Measurements from ENCODE around the gene PPP1R13B.

PPP1R13B gene

GRCh38 chr14:103727313-103727980 is 119.9 kb downstream of the PPP1R13B start:
- no peaks in the 10 kb centered on the region for H3K27me3 ChIP-seq (ENCODE audit: control insufficient read depth, insufficient read depth, low read length)
- peaks cover 24% of the 10 kb centered on the region for H3K36me3 ChIP-seq (ENCODE audit: control insufficient read depth, insufficient read depth, low read length)
- no peaks in the 10 kb centered on the region for H3K4me1 ChIP-seq (ENCODE audit: control insufficient read depth, insufficient read depth, low read length)
- no peak overlapping the region for H3K9ac ChIP-seq (ENCODE audit: low read depth, low read length)
- no peaks in the 10 kb centered on the region for H3K9me3 ChIP-seq (ENCODE audit: control insufficient read depth, insufficient read depth, low read length)
- H3K4me3 ChIP-seq (ENCODE audit: low read depth, low read length), result no peak overlapping the region

GRCh38 chr14:103726474-103726873 is 120.9 kb downstream of the PPP1R13B start:
- H3K4me3 ChIP-seq (ENCODE audit: low read depth, low read length), result no peak overlapping the region
- peaks cover 18% of the 10 kb centered on the region for H3K36me3 ChIP-seq (ENCODE audit: control insufficient read depth, insufficient read depth, low read length)
- no peaks in the 10 kb centered on the region for H3K9me3 ChIP-seq (ENCODE audit: control insufficient read depth, insufficient read depth, low read length)

GRCh38 chr14:103725739-103726395 is 121.5 kb downstream of the PPP1R13B start:
- no peaks in the 10 kb centered on the region for H3K9me3 ChIP-seq (ENCODE audit: control insufficient read depth, insufficient read depth, low read length)
- no peak overlapping the region for H3K9ac ChIP-seq (ENCODE audit: low read depth, low read length)
- H3K4me1 ChIP-seq (ENCODE audit: control insufficient read depth, insufficient read depth, low read length), result no peaks in the 10 kb centered on the region
- H3K27me3 ChIP-seq (ENCODE audit: control insufficient read depth, insufficient read depth, low read length), result no peaks in the 10 kb centered on the region
- H3K4me3 ChIP-seq (ENCODE audit: low read depth, low read length), result no peak overlapping the region
- H3K36me3 ChIP-seq (ENCODE audit: control insufficient read depth, insufficient read depth, low read length), result peaks cover 17% of the 10 kb centered on the region

More at GRCh38 chr14:103726474-103726873, 120.9 kb downstream of the PPP1R13B start:
- no peaks in the 10 kb centered on the region for H3K4me1 ChIP-seq (ENCODE audit: control insufficient read depth, insufficient read depth, low read length)
- peak overlapping the region; percentile 24 for H3K9ac ChIP-seq (ENCODE audit: low read depth, low read length)
- no peaks in the 10 kb centered on the region for H3K27me3 ChIP-seq (ENCODE audit: control insufficient read depth, insufficient read depth, low read length)

- Histone ChIP-seq H3K9ac (ENCODE audit: low read depth, low read length) (no peak overlapping the region), H3K27me3 (ENCODE audit: control insufficient read depth, insufficient read depth, low read length) (no peaks in the 10 kb centered on the region), H3K9me3 (ENCODE audit: control insufficient read depth, insufficient read depth, low read length) (no peaks in the 10 kb centered on the region), H3K4me1 (ENCODE audit: control insufficient read depth, insufficient read depth, low read length) (no peaks in the 10 kb centered on the region), H3K36me3 (ENCODE audit: control insufficient read depth, insufficient read depth, low read length) (peaks cover 13% of the 10 kb centered on the region), H3K4me3 (ENCODE audit: low read depth, low read length) (no peak overlapping the region)
Observed at GRCh38 chr14:103725001-103725682, 122.2 kb downstream of the PPP1R13B start.

- no peak overlapping the region for H3K4me3 ChIP-seq (ENCODE audit: low read depth, low read length)
- H3K9me3 ChIP-seq (ENCODE audit: control insufficient read depth, insufficient read depth, low read length), result no peaks in the 10 kb centered on the region
- H3K36me3 ChIP-seq (ENCODE audit: control insufficient read depth, insufficient read depth, low read length), result peaks cover 6% of the 10 kb centered on the region
- no peak overlapping the region for H3K9ac ChIP-seq (ENCODE audit: low read depth, low read length)
- no peaks in the 10 kb centered on the region for H3K4me1 ChIP-seq (ENCODE audit: control insufficient read depth, insufficient read depth, low read length)
- no peaks in the 10 kb centered on the region for H3K27me3 ChIP-seq (ENCODE audit: control insufficient read depth, insufficient read depth, low read length)
Observed at GRCh38 chr14:103724116-103724515, 123.3 kb downstream of the PPP1R13B start.

GRCh38 chr14:103723748-103724081 is 123.7 kb downstream of the PPP1R13B start:
- H3K4me1 ChIP-seq (ENCODE audit: control insufficient read depth, insufficient read depth, low read length), result no peaks in the 10 kb centered on the region
- no peaks in the 10 kb centered on the region for H3K9me3 ChIP-seq (ENCODE audit: control insufficient read depth, insufficient read depth, low read length)
- H3K9ac ChIP-seq (ENCODE audit: low read depth, low read length), result no peak overlapping the region
- H3K27me3 ChIP-seq (ENCODE audit: control insufficient read depth, insufficient read depth, low read length), result no peaks in the 10 kb centered on the region
- peaks cover 3% of the 10 kb centered on the region for H3K36me3 ChIP-seq (ENCODE audit: control insufficient read depth, insufficient read depth, low read length)
- no peak overlapping the region for H3K4me3 ChIP-seq (ENCODE audit: low read depth, low read length)

GRCh38 chr14:103721334-103722120 is 125.8 kb downstream of the PPP1R13B start:
- Histone ChIP-seq H3K9me3 (ENCODE audit: control insufficient read depth, insufficient read depth, low read length) (no peaks in the 10 kb centered on the region), H3K4me1 (ENCODE audit: control insufficient read depth, insufficient read depth, low read length) (no peaks in the 10 kb centered on the region), H3K4me3 (ENCODE audit: low read depth, low read length) (no peak overlapping the region), H3K27me3 (ENCODE audit: control insufficient read depth, insufficient read depth, low read length) (no peaks in the 10 kb centered on the region), H3K9ac (ENCODE audit: low read depth, low read length) (no peak overlapping the region), H3K36me3 (ENCODE audit: control insufficient read depth, insufficient read depth, low read length) (peaks cover 3% of the 10 kb centered on the region)

- H3K9ac ChIP-seq (ENCODE audit: low read depth, low read length), result no peak overlapping the region
- H3K4me1 ChIP-seq (ENCODE audit: control insufficient read depth, insufficient read depth, low read length), result no peaks in the 10 kb centered on the region
- no peaks in the 10 kb centered on the region for H3K27me3 ChIP-seq (ENCODE audit: control insufficient read depth, insufficient read depth, low read length)
- peaks cover 3% of the 10 kb centered on the region for H3K36me3 ChIP-seq (ENCODE audit: control insufficient read depth, insufficient read depth, low read length)
- no peaks in the 10 kb centered on the region for H3K9me3 ChIP-seq (ENCODE audit: control insufficient read depth, insufficient read depth, low read length)
- H3K4me3 ChIP-seq (ENCODE audit: low read depth, low read length), result no peak overlapping the region
Observed at GRCh38 chr14:103719751-103720150, 127.6 kb downstream of the PPP1R13B start.

- Histone ChIP-seq H3K4me3 (ENCODE audit: low read depth, low read length) (no peak overlapping the region), H3K4me1 (ENCODE audit: control insufficient read depth, insufficient read depth, low read length) (no peaks in the 10 kb centered on the region), H3K9me3 (ENCODE audit: control insufficient read depth, insufficient read depth, low read length) (no peaks in the 10 kb centered on the region), H3K27me3 (ENCODE audit: control insufficient read depth, insufficient read depth, low read length) (no peaks in the 10 kb centered on the region), H3K9ac (ENCODE audit: low read depth, low read length) (no peak overlapping the region), H3K36me3 (ENCODE audit: control insufficient read depth, insufficient read depth, low read length) (peaks cover 5% of the 10 kb centered on the region)
Observed at GRCh38 chr14:103718572-103718971, 128.8 kb downstream of the PPP1R13B start.

GRCh38 chr14:103716899-103717411 is 130.4 kb downstream of the PPP1R13B start:
- Histone ChIP-seq H3K4me1 (ENCODE audit: control insufficient read depth, insufficient read depth, low read length) (peaks cover 2% of the 10 kb centered on the region), H3K9ac (ENCODE audit: low read depth, low read length) (no peak overlapping the region), H3K4me3 (ENCODE audit: low read depth, low read length) (peak overlapping the region; percentile 67), H3K36me3 (ENCODE audit: control insufficient read depth, insufficient read depth, low read length) (peaks cover 9% of the 10 kb centered on the region), H3K27me3 (ENCODE audit: control insufficient read depth, insufficient read depth, low read length) (no peaks in the 10 kb centered on the region), H3K9me3 (ENCODE audit: control insufficient read depth, insufficient read depth, low read length) (no peaks in the 10 kb centered on the region)

- H3K9me3 ChIP-seq (ENCODE audit: control insufficient read depth, insufficient read depth, low read length), result no peaks in the 10 kb centered on the region
- H3K4me3 ChIP-seq (ENCODE audit: low read depth, low read length), result peak overlapping the region; percentile 67
- H3K9ac ChIP-seq (ENCODE audit: low read depth, low read length), result peak overlapping the region; percentile 50
- H3K36me3 ChIP-seq (ENCODE audit: control insufficient read depth, insufficient read depth, low read length), result peaks cover 9% of the 10 kb centered on the region
- H3K4me1 ChIP-seq (ENCODE audit: control insufficient read depth, insufficient read depth, low read length), result peaks cover 2% of the 10 kb centered on the region
- no peaks in the 10 kb centered on the region for H3K27me3 ChIP-seq (ENCODE audit: control insufficient read depth, insufficient read depth, low read length)
Observed at GRCh38 chr14:103716091-103716801, 131.1 kb downstream of the PPP1R13B start.

Data from iPS-15b (cell line).